Endothelial cell of hepatic sinusoid (primary cell): Measurements from ENCODE around the gene LNP1.
"Not testable (repeated sequence)": the region's sequence is repeated elsewhere in the genome, so short reads cannot be mapped to it uniquely, and the experiment has no call there.

Experiments used
- in situ Hi-C: cut with HindIII; loops from 2 replicates; pipeline ENCODE4 v1.10.0; 2017; ENCODE audit warnings: low sequenced_read_pairs

Gene LNP1

DNA sequence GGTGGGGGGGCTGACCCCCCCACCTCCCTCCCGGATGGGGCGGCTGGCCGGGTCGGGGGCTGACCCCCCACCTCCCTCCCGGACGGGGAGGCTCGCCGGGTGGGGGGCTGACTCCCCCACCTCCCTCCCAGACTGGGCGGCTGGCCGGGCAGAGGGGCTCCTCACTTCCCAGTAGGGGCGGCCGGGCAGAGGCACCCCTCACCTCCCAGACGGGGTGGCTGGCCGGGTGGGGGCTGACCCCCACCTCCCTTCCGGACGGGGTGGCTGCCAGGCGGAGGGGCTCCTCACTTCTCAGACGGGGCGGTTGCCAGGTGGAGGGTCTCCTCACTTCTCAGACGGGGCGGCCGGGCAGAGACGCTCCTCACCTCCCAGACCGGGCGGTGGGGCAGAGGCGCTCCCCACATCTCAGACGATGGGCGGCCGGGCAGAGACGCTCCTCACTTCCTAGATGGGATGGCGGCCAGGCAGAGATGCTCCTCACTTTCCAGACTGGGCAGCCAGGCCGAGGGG is 76.6 kb downstream of the LNP1 start:
- in situ Hi-C loops, result not testable (repeated sequence)

DNA sequence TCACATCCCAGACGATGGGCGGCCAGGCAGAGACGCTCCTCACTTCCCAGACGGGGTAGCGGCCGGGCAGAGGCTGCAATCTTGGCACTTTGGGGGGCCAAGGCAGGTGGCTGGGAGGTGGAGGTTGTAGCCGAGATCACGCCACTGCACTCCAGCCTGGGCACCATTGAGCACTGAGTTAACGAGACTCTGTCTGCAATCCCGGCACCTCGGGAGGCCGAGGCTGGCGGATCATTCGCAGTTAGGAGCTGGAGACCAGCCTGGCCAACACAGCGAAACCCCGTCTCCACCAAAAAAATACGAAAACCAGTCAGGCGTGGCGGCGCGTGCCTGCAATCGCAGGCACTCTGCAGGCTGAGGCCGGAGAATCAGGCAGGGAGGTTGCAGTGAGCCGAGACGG is 77.2 kb downstream of the LNP1 start:
- in situ Hi-C loops, result not testable (repeated sequence)

DNA sequence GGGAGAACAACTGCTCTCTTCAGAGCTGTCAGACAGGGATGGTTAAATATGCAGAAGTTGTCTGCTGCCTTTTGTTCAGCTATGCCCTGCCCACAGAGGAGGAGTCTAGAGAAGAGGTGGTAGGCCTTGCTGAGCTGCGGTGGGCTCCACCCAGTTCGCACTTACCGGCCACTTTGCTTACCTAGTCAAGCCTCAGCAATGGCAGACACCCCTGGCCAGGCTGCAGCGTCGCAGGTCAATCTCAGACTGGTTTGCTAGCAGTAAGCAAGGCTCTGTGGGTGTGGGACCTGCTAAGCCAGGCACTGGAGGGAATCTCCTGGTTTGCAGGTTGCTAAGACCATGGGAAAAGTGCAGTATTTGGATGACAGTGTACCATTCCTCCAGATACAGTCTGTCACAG is 78.7 kb downstream of the LNP1 start:
- in situ Hi-C loops, result no loop called here

DNA sequence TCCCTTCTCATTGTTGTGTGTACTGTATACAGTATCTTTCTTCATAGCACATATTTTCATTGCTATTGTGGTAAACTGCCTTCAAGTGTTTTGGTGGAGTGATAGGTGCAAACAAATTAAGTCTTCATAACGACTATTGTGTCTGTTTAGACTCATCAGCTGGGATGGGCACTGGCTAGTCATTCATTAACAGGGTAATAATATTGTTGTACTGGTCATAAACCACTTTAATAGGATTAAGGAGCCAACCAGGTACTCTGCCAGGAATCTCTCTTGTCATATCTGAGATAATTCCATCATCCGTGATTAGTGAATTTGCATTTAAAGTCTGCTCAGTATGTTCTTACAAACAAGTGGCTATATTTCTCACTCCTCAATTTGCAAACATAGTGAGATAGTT is 80.8 kb downstream of the LNP1 start:
- in situ Hi-C loops, result no loop called here

DNA sequence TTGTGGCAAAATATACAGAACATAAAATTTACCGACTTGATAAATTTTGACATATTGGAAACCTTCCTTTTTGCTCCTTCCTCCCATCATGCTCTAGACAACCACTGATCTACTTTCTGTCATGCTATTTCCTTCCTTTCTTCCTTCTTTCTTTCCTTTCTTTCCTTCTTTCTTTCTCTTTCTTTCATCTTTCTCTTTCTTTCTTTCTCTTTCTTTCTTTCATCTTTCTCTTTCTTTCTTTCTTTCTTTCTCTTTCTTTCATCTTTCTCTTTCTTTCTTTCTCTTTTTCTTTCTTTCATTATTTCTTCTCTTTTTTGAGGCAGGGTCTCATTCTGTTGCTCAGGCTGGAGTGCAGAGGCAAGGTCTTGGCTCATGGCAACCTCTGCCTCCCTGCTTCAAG is 82.2 kb downstream of the LNP1 start:
- in situ Hi-C loops, result no loop called here

DNA sequence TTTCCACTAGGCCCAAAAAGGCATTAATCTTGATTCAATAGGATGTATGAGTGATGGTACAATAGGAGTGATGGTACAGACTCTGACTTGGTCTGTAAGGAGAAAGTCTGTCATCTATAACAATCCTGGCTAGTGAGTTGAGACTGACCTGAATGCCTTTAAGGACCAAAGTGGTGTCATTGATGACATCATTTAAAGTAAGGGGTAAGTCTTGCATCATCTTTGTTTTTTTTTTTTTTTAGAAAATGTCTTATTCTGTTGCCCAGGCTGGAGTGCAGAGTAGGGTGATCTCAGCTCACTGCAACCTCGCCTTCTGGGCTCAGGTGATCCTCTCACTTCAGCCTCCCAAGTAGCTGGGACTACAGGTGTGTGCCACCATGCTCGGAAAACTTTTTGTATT is 85.5 kb downstream of the LNP1 start:
- in situ Hi-C loops, result no loop called here

DNA sequence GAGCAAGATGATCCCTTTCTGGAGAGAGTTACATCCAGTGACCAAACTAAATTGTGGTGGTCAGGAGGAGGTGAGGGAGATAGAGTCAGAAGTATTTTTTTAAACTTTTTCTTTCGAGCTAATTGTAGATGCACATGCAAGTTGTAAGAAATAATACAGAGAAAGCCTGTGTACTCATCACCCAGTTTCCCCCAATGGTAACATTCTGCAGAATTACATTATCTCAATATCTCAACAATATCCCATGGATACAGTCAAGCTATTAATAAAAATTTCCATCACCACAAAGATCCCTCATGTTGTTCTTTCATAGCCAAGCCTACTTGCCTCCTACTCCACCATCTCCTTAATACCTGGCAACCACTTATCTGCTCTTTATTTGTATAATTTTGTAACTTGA is 87.8 kb downstream of the LNP1 start:
- in situ Hi-C loops, result no loop called here

DNA sequence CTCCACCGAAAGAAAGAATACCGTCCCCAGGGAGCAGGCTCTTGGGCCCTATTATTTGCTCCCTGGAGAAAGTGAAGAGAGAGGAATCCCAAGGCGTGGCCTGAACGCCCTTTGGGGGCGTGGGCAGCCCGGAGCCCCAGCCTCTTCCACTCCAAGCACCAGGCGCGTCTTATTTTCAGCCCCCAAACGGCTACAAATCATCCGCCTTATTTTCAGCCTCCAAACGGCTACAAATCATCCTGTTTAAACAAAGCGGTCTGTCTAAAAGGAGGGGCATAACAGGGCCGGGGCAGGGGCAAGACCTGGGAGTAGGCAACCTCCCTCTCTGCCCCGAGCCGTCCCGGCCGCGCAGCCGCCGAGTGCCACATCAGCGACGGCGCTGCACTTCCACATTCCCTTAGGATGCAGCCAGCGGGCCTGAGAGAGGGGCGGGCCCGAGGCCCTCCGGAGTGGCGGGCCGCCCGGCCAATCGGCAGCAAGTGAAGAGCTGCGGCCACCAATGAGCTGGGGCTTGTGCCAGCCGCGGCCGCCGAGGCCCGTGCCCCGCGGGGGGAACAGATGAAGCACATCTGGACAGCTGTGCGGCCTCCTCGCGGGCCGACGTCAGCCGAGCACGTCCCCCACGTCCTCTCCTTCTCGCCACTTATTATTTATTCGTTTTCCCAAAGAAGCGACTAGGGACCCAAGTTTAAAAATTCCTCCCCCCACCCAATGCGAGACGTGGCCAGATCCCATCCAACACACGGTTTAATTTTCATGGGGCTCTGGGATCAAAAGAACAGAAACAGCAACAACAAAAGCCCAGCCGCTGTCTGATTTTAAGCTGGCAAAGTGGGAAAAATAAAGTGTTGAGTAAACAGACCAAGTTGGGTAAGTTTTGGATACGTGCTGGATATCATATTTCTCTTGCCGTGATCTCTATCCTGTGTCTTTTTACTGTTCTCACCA is 91.0 kb downstream of the LNP1 start, which contains the start of gene TMEM45A:
Gene TMEM45A, plus strand, starts transcription at position 561 of the 948 bp plus-strand sequence. CDS start 62,593 bp downstream, outside the sequence.
- in situ Hi-C loops, result no loop called here

DNA sequence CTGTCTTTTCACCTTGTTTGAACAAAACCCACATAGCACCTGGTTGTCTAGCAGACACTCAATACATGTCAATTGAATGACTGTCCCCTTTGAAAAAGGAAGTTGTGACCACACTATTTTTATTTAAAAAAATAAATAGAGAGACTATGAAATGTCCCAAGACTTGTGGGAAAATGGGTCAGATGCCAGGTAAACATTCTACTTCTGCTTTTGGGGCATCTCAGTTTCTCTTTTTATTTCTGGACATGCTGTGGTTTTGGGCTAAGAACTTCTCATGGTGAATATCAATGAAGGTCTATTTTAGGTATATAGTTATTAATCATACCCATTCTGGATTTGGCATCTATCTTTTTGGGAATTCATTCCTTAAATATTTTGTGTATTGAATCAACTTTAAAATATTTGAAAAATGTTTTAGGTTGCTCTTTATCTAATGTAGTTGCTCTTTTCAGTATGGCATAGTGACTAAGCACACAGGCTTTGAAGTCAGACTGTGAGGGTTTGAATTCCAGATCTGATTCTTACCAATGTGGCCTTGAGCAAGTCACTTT is 95.4 kb downstream of the LNP1 start:
- in situ Hi-C loops, result no loop called here

DNA sequence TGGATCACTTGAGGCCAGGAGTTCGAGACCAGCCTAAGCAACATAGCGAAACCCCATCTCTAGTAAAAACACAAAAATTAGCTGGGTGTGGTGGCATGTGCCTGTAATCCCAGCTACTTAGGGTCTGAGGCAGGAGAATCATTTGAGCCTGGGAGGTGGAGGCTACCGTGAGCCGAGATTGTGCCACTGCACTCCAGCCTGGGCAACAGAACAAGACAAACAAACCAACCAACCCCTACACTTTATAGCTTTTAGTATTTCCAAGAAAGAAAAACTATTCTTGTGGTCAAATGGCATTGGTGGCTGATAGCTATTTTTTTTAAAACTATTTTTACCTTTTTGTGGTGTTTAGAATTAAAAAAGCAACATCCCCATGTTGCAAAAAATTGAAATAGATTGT is 98.3 kb downstream of the LNP1 start:
- in situ Hi-C loops, result no loop called here

DNA sequence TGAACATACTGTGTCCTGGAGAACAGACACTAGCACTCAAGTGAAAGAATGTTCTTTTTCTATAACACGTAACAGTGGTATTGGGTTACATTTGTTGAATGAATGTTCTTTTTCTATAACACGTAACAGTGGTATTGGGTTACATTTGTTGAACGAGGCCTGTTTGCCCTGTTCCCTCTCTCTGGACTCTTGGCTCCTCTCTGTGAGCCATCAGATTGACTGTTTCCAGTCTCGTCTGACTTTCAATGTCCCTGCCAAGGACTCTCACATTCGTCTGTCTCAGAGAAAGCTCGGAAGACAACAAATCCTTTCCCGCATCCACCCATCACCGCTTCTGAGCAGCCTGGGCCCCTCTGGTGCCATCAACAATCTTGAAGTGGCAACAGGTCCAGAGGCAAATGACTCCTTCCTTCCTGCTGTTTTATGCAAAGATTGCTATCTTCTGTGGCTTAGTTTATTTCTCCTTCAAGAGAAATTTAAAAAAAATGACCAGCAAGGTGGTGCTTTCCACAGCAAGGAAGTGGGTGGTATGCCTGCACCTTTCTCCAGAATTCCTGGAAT is 99.1 kb downstream of the LNP1 start:
- in situ Hi-C loops, result no loop called here

DNA sequence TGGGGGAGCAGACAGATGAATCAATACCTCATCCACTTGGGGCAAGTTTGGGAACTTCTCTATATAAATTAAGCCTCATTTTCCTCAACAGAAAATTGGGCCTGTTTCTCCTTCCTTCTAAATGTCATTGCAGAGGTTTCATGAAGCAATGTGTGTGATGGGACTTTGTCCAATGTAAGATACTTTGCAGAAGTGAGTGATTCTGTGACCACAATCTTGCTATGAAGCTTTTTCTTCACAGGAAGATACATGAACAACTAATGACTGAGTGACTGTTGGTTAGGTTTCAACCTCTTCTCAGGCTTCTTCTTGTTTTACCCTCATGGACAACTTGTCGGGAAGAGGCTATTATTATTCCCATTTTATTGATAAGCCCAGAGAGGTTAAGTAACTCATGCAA is 102.1 kb downstream of the LNP1 start:
- in situ Hi-C loops, result no loop called here
